Stomach (tissue), 4 donors: ENCODE data around the gene CRYGD.

Experiments
- CTCF ChIP-seq, 7 experiments: fragments of 450-650 bp in 4 of 7; fragments of 200-600 bp in 3 of 7; sonication (generic) in 3 of 7; IDR thresholded peaks; one replicate each; pipeline ENCODE4 v1.5.1; 2016 to 2019; ENCODE audit warnings: antibody characterized with exemption in 7 of 7, control low read depth in 2 of 7, mild to moderate bottlenecking in 1 of 7
- EP300 ChIP-seq: sonication (generic); formaldehyde crosslinking; IDR thresholded peaks from one replicate; pipeline ENCODE4 v1.6.1; 2017; ENCODE audit warnings: antibody characterized with exemption
- POLR2AphosphoS5 ChIP-seq, 3 donors: sonication (generic); formaldehyde crosslinking; IDR thresholded peaks; one replicate each; pipeline ENCODE4 v1.6.1; 2016; ENCODE audit warnings: antibody characterized with exemption in 3 of 3

- TF ChIP-seq CTCF (IDR thresholded peaks at IDR 0.05) (no peak), POLR2AphosphoS5 (IDR thresholded peaks at IDR 0.05) (no peak), EP300 (no peak)
These were observed 15.1 kb upstream of the CRYGD start for GRCh38 chr2:208139447-208139846.
